ENCODE measurements around the gene GUCY2D.
"Not testable (repeated sequence)": the region's sequence is repeated elsewhere in the genome, so short reads cannot be mapped to it uniquely, and the experiment has no call there.

GUCY2D gene

GRCh38 chr17:8016632-8017424 lies 14.4 kb downstream of the GUCY2D start:
- peak; percentile 68 for DNase-seq

- no peak for DNase-seq
Observed at GRCh38 chr17:8018436-8018835, 16.0 kb downstream of the GUCY2D start.

- DNase-seq = no peak
Observed at GRCh38 chr17:8019166-8019565, 16.8 kb downstream of the GUCY2D start.

- no peak for DNase-seq
Observed at GRCh38 chr17:8019665-8020650, 17.5 kb downstream of the GUCY2D start.

- DNase-seq = no peak
Observed at GRCh38 chr17:8020776-8021564, 18.6 kb downstream of the GUCY2D start.

GRCh38 chr17:8021565-8022359 lies 19.3 kb downstream of the GUCY2D start:
- no peak for DNase-seq

GRCh38 chr17:8022360-8023003 lies 20.1 kb downstream of the GUCY2D start:
- no peak for DNase-seq

GRCh38 chr17:8024161-8024560 lies 21.7 kb downstream of the GUCY2D start:
- not testable (repeated sequence) for DNase-seq

- no peak for DNase-seq
Observed at GRCh38 chr17:8025176-8025911, 22.9 kb downstream of the GUCY2D start.

GRCh38 chr17:8029121-8029520 lies 26.7 kb downstream of the GUCY2D start:
- no peak for DNase-seq

GRCh38 chr17:8031261-8031661 lies 28.8 kb downstream of the GUCY2D start:
- DNase-seq = no peak

- DNase-seq = no peak
Observed at GRCh38 chr17:8031950-8032349, 29.5 kb downstream of the GUCY2D start.

- DNase-seq = no peak
Observed at GRCh38 chr17:8032442-8032841, 30.0 kb downstream of the GUCY2D start.

GRCh38 chr17:8038954-8039610 lies 36.7 kb downstream of the GUCY2D start, which contains the start of gene ALOX15B:
Gene ALOX15B (plus strand): TSS chr17:8039059. CDS start chr17:8039156, 97 bp downstream.
- DNase-seq = peak; percentile 49

- no peak for DNase-seq
Observed at GRCh38 chr17:8039611-8040168, 37.3 kb downstream of the GUCY2D start.

GRCh38 chr17:8041249-8041928 lies 39.0 kb downstream of the GUCY2D start:
- DNase-seq = no peak

GRCh38 chr17:8041979-8042378 lies 39.6 kb downstream of the GUCY2D start:
- DNase-seq = no peak

Measured in right kidney (tissue), 1 donor.